GM12878 (cell line): ENCODE data around the gene RHOT1. TPM values are rescaled to one million over a fixed set of nuclear protein-coding genes. Genes with fewer than 3 reads are reported as not detected.

ENCODE experiments used
- CBX3 ChIP-seq: fragments of 200-600 bp; sonication (generic); IDR thresholded peaks from 2 replicates; pipeline ENCODE4 v1.6.1; 2016; ENCODE audit warnings: low read depth, borderline replicate concordance
- NBN ChIP-seq: fragments of 450-650 bp; IDR thresholded peaks from 2 replicates; pipeline ENCODE4 v1.6.1; 2016
- RB1 ChIP-seq: fragments of 450-650 bp; formaldehyde crosslinking; IDR thresholded peaks from 2 replicates; pipeline ENCODE4 v1.6.1; 2017; ENCODE audit warnings: mild to moderate bottlenecking, borderline replicate concordance
- SIX5 ChIP-seq: IDR thresholded peaks from 2 replicates; pipeline ENCODE4 v1.6.1; 2011; ENCODE audit warnings: mild to moderate bottlenecking, low read depth, low read length, moderate library complexity; ENCODE audit not compliant: severe bottlenecking
- SMAD5 ChIP-seq: IDR thresholded peaks from 2 replicates; pipeline ENCODE4 v1.6.1; 2016; ENCODE audit warnings: antibody characterized with exemption, low read depth
- polyA plus RNA-seq, 11 experiments: library from polyadenylated mRNA; depleted of rRNA in 4 of 11; unstranded in 6 of 11; stranded (reverse) in 5 of 11; fragments of >200 nt; fragmentation: Nextera tagmentation in 4 of 11; fragmentation: Illumina TruSeq in 1 of 11; extraction: Ambion mirVana in 4 of 11; extraction: Trizol in 1 of 11; gene quantifications; 1 replicate in 1 of 11; 2 replicates in 10 of 11; pipeline versions ENCODE4 v1.2.1 to v1.2.3, GENCODE V29; 2011 to 2016; ENCODE audit warnings: inconsistent platforms in 2 of 11, missing spikeins in 2 of 11, low read depth in 1 of 11
- total RNA-seq, 4 experiments: library from RNA; depleted of rRNA in 3 of 4; stranded (reverse); fragments of >200 nt in 3 of 4; fragmentation: Illumina TruSeq in 1 of 4; extraction: Trizol in 1 of 4; gene quantifications; 2 replicates each; pipeline versions ENCODE4 v1.2.1 to v1.2.3, GENCODE V29; 2013 to 2021
- TF ChIP-seq, protein P1 (sequence below): IDR thresholded peaks from 2 replicates; pipeline ENCODE4 v1.6.1; 2012; ENCODE audit warnings: improper control_type of control experiment, low read depth, low read length; ENCODE audit not compliant: insufficient replicate concordance
- TF ChIP-seq, protein P2 (sequence below): fragments of 450-650 bp; IDR thresholded peaks from 2 replicates; pipeline ENCODE4 v1.6.1; 2017; ENCODE audit warnings: mild to moderate bottlenecking, low read depth, inconsistent platforms; ENCODE audit not compliant: poor library complexity, severe bottlenecking

RHOT1 gene
- total and polyA plus RNA-seq, 10 of the 15 experiments (the other 5 are each of a cell fraction or from before 2014, with no cell fraction given), result 13.3 to 68.2 (median 22.8) TPM

DNA sequence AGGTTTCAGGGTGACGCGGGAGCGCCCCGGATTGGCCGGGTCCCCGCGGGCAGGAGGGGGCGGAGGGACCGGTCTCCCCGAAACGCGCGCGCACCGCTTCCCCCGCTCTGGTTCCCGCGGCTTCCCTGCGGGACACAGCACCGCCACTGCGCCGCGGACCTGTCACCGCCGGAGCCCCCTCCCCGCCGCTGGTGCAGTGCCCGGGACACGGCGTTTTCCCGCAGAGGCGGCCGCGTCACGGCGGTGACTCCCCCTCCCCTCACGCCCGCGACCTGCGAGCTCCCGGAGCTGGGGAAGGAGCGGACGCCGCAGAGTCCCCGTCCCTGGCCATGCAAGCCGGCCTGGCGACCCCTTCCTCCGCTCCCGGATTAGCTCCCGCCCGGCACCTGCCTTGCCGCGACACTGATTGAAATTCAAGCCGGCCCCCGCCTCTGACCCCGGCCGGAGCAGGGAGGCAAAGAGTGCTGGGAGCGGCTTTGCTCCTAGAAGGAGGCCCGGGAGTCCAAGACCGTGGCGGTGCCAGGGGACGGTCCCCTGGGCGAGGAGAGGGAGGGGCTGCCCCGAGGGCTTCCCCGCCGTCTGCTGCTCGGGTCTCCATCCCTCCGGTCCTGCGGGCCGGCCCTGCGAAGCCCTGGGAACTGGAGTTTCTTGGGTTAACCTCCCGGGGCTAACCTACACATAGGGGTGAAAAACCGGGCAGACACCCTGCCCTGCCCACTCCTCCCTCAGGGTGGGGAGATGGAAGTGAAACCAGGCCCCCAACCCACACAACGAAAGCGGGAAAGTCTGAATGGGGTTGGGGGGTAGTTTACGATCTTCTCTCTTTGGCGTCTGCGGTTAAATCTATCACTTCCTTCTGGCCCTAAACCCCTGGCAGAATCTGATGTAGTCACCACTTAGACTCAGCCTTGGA, 124.3 kb downstream of the RHOT1 start (continued):
- TF ChIP-seq, protein P1, sequence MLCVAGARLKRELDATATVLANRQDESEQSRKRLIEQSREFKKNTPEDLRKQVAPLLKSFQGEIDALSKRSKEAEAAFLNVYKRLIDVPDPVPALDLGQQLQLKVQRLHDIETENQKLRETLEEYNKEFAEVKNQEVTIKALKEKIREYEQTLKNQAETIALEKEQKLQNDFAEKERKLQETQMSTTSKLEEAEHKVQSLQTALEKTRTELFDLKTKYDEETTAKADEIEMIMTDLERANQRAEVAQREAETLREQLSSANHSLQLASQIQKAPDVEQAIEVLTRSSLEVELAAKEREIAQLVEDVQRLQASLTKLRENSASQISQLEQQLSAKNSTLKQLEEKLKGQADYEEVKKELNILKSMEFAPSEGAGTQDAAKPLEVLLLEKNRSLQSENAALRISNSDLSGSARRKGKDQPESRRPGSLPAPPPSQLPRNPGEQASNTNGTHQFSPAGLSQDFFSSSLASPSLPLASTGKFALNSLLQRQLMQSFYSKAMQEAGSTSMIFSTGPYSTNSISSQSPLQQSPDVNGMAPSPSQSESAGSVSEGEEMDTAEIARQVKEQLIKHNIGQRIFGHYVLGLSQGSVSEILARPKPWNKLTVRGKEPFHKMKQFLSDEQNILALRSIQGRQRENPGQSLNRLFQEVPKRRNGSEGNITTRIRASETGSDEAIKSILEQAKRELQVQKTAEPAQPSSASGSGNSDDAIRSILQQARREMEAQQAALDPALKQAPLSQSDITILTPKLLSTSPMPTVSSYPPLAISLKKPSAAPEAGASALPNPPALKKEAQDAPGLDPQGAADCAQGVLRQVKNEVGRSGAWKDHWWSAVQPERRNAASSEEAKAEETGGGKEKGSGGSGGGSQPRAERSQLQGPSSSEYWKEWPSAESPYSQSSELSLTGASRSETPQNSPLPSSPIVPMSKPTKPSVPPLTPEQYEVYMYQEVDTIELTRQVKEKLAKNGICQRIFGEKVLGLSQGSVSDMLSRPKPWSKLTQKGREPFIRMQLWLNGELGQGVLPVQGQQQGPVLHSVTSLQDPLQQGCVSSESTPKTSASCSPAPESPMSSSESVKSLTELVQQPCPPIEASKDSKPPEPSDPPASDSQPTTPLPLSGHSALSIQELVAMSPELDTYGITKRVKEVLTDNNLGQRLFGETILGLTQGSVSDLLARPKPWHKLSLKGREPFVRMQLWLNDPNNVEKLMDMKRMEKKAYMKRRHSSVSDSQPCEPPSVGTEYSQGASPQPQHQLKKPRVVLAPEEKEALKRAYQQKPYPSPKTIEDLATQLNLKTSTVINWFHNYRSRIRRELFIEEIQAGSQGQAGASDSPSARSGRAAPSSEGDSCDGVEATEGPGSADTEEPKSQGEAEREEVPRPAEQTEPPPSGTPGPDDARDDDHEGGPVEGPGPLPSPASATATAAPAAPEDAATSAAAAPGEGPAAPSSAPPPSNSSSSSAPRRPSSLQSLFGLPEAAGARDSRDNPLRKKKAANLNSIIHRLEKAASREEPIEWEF, result no peak
- no peak for TF ChIP-seq SMAD5
- TF ChIP-seq RB1, result no peak
- TF ChIP-seq CBX3, result no peak
- TF ChIP-seq, protein P2, sequence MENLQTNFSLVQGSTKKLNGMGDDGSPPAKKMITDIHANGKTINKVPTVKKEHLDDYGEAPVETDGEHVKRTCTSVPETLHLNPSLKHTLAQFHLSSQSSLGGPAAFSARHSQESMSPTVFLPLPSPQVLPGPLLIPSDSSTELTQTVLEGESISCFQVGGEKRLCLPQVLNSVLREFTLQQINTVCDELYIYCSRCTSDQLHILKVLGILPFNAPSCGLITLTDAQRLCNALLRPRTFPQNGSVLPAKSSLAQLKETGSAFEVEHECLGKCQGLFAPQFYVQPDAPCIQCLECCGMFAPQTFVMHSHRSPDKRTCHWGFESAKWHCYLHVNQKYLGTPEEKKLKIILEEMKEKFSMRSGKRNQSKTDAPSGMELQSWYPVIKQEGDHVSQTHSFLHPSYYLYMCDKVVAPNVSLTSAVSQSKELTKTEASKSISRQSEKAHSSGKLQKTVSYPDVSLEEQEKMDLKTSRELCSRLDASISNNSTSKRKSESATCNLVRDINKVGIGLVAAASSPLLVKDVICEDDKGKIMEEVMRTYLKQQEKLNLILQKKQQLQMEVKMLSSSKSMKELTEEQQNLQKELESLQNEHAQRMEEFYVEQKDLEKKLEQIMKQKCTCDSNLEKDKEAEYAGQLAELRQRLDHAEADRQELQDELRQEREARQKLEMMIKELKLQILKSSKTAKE, result peak; percentile 49
- TF ChIP-seq SIX5, result no peak
- 0 out of 2 replicates have a peak, but pooled peaks have one; percentile 16 for TF ChIP-seq NBN
